Tibial nerve (tissue), 4 donors: ENCODE measurements around the gene FERMT3. TPM values are rescaled to one million over a fixed set of nuclear protein-coding genes. Genes with fewer than 3 reads are reported as not detected.

ENCODE experiments used
- DNase-seq, 2 donors: peaks; one replicate each; pipeline ENCODE4 v3.0.0-alpha.2; 2019; ENCODE audit warnings: low spot score in 2 of 2
- H3K27ac ChIP-seq, 4 donors: fragments of 200-600 bp; sonication (generic) in 3 of 4; one replicate each; pipeline ENCODE4 v1.5.1; 2017 to 2019; ENCODE audit warnings: mild to moderate bottlenecking in 1 of 4
- H3K27me3 ChIP-seq, 2 donors: fragments of 200-600 bp; sonication (generic) in 1 of 2; one replicate each; pipeline versions ENCODE4 v1.5.1 to v1.6.0; 2017 to 2019
- H3K36me3 ChIP-seq, 3 donors: fragments of 200-600 bp; sonication (generic); one replicate each; pipeline ENCODE4 v1.5.1; 2018 to 2019
- H3K4me1 ChIP-seq, 4 donors: fragments of 200-600 bp; sonication (generic) in 3 of 4; one replicate each; pipeline ENCODE4 v1.5.1; 2017 to 2019
- H3K4me3 ChIP-seq, 4 donors: fragments of 200-600 bp; sonication (generic) in 3 of 4; one replicate each; pipeline ENCODE4 v1.5.1; 2017 to 2019; ENCODE audit warnings: mild to moderate bottlenecking in 1 of 4, moderate library complexity in 1 of 4
- H3K9me3 ChIP-seq, 4 donors: fragments of 200-600 bp; sonication (generic) in 3 of 4; one replicate each; pipeline ENCODE4 v1.5.1; 2017 to 2019
- CTCF ChIP-seq, 5 experiments: fragments of 200-600 bp in 3 of 5; fragments of 450-650 bp in 2 of 5; sonication (generic) in 3 of 5; IDR thresholded peaks; one replicate each; pipeline ENCODE4 v1.5.1; 2016 to 2019; ENCODE audit warnings: antibody characterized with exemption in 5 of 5, mild to moderate bottlenecking in 3 of 5, moderate library complexity in 2 of 5
- EP300 ChIP-seq, 2 donors: sonication (generic); formaldehyde crosslinking; IDR thresholded peaks; one replicate each; pipeline ENCODE4 v1.6.1; 2017; ENCODE audit warnings: antibody characterized with exemption in 2 of 2, mild to moderate bottlenecking in 1 of 2
- POLR2A ChIP-seq, 2 donors: fragments of 450-650 bp; IDR thresholded peaks; one replicate each; pipeline ENCODE4 v1.6.1; 2017; ENCODE audit warnings: antibody characterized with exemption in 2 of 2, mild to moderate bottlenecking in 2 of 2, moderate library complexity in 2 of 2
- WGBS, 2 donors: methylation state at CpG; one replicate each; pipeline ENCODE4 v1.1.5; 2018; 5-methylcytosine and 5-hydroxymethylcytosine counted together
- total RNA-seq, 4 donors: library from RNA; depleted of rRNA; stranded (reverse); fragments of >200 nt; gene quantifications; one replicate each; pipeline ENCODE4 v1.1.0, GENCODE V29; 2016

Gene FERMT3
- total RNA-seq, 4 donors from 2014 or later = 17.2 to 83.1 (median 29.6) TPM

DNA sequence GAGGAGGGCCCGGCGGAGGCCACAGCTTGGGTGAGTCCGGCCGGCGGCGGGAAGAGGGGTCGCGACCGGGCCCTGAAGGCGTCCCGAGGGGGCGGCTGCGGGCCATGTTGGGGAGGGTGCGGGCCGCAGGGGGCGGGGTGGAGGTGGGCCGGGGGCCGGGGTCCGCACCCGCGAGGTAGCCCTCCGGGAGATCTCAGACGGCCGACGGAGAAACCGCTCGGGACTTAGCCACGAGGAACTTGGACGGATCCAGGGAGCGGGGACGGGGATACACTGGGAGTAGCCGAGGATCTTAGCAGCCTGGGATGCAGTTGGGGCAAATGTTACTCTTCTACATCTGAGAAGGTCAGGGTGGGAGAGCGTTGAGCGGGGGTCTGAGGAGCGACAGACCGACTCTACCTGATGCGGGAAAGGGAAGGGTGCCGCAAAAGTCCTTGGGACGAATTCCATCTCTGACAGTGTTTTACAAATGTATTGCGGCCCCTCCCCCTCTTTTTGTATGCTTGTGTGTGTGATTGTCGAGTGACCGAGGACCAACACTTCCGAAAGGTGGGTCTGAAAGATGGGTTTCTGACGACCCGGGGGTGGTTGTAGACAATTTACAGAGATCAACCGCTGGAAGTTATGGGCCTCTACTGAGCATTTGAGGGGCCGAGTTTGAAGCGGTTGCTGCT is 19.9 kb upstream of the FERMT3 start:
- DNase-seq = no peak
- no peak overlapping the region for H3K4me3 ChIP-seq
- no peaks in the 10 kb centered on the region for H3K9me3 ChIP-seq
- H3K36me3 ChIP-seq = no peaks in the 10 kb centered on the region
- H3K27ac ChIP-seq = no peak overlapping the region
- 1% methylated on average over 20 to 26 of the region's 48 CpGs for WGBS, 2 donors
- TF ChIP-seq POLR2A (IDR thresholded peaks at IDR 0.05) (no peak), CTCF (IDR thresholded peaks at IDR 0.05) (no peak), EP300 (IDR thresholded peaks at IDR 0.05) (no peak)
- H3K27me3 ChIP-seq = no peaks in the 10 kb centered on the region
- H3K4me1 ChIP-seq = peaks cover 0 to 40% (median 26%) of the 10 kb centered on the region in 4 donors

DNA sequence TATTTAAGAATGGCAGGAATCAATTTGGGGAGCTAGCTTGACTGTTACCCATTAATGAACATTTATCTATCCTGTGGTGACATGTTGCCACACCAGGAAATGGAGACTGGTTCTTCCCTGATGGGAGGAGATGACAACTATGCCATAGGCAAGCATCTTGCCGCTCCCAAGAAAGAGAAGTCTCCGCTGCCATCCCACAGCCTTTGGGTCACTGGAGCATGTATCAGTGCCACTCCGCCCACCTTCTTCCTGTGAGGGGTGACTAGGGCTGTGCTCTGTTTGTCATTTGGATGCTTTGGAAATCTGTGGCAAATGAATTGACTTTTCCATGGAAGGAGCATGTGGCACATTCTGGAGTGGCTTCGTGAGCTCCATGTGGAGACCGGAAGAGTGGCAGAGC is 14.1 kb upstream of the FERMT3 start:
- Histone ChIP-seq H3K4me1 (peaks cover 0 to 10% (median 2%) of the 10 kb centered on the region in 4 donors), H3K27ac (no peak overlapping the region), H3K27me3 (no peaks in the 10 kb centered on the region), H3K4me3 (no peak overlapping the region), H3K9me3 (no peaks in the 10 kb centered on the region), H3K36me3 (peaks cover 4 to 54% (median 14%) of the 10 kb centered on the region in 3 donors)
- no peak for DNase-seq
- WGBS, 2 donors = 91 to 93% methylated on average over 5 of the region's 5 CpGs
- TF ChIP-seq CTCF (IDR thresholded peaks at IDR 0.05) (no peak), EP300 (IDR thresholded peaks at IDR 0.05) (no peak), POLR2A (IDR thresholded peaks at IDR 0.05) (no peak)

- DNase-seq = no peak
- no peaks in the 10 kb centered on the region for H3K4me1 ChIP-seq
- no peak overlapping the region for H3K27ac ChIP-seq
- H3K36me3 ChIP-seq = peaks cover 9 to 95% (median 26%) of the 10 kb centered on the region in 3 donors
- WGBS, 2 donors = 81 to 86% methylated on average over 9 of the region's 9 CpGs
- no peak for TF ChIP-seq POLR2A (IDR thresholded peaks at IDR 0.05)
- no peak for TF ChIP-seq CTCF (IDR thresholded peaks at IDR 0.05)
- TF ChIP-seq EP300 (IDR thresholded peaks at IDR 0.05) = no peak
- no peak overlapping the region for H3K4me3 ChIP-seq
- no peaks in the 10 kb centered on the region for H3K9me3 ChIP-seq
- no peaks in the 10 kb centered on the region for H3K27me3 ChIP-seq
Observed at GRCh38 chr11:64196626-64197025, 9.9 kb upstream of the FERMT3 start.

- peaks cover 9 to 99% (median 37%) of the 10 kb centered on the region in 3 donors for H3K36me3 ChIP-seq
- no peak overlapping the region for H3K27ac ChIP-seq
- H3K4me3 ChIP-seq = no peak overlapping the region
- H3K9me3 ChIP-seq = no peaks in the 10 kb centered on the region
- no peak for DNase-seq
- WGBS, 2 donors = 93 to 100% methylated on average over 2 of the region's 2 CpGs
- TF ChIP-seq EP300 (IDR thresholded peaks at IDR 0.05) (no peak), POLR2A (IDR thresholded peaks at IDR 0.05) (no peak), CTCF (IDR thresholded peaks at IDR 0.05) (no peak)
- H3K4me1 ChIP-seq = no peaks in the 10 kb centered on the region
- no peaks in the 10 kb centered on the region for H3K27me3 ChIP-seq
Observed at GRCh38 chr11:64198511-64198910, 8.0 kb upstream of the FERMT3 start.

GRCh38 chr11:64201543-64201942 is 5.0 kb upstream of the FERMT3 start:
- H3K9me3 ChIP-seq = no peaks in the 10 kb centered on the region

More at GRCh38 chr11:64201543-64201942, 5.0 kb upstream of the FERMT3 start:
- WGBS, 2 donors = 77 to 85% methylated on average over 3 of the region's 3 CpGs
- no peaks in the 10 kb centered on the region for H3K27me3 ChIP-seq
- no peak for DNase-seq
- H3K4me1 ChIP-seq = peaks cover 0 to 13% (median 7%) of the 10 kb centered on the region in 4 donors
- no peak overlapping the region for H3K4me3 ChIP-seq
- peaks cover 7 to 95% (median 26%) of the 10 kb centered on the region in 3 donors for H3K36me3 ChIP-seq
- no peak for TF ChIP-seq EP300 (IDR thresholded peaks at IDR 0.05)
- no peak for TF ChIP-seq POLR2A (IDR thresholded peaks at IDR 0.05)
- no peak for TF ChIP-seq CTCF (IDR thresholded peaks at IDR 0.05)
- H3K27ac ChIP-seq = no peak overlapping the region
